Left ventricle myocardium superior (tissue), 1 donor: ENCODE data around the gene DHRSX. TPM values are rescaled to one million over a fixed set of nuclear protein-coding genes. Genes with fewer than 3 reads are reported as not detected.
"Not testable (repeated sequence)": the region's sequence is repeated elsewhere in the genome, so short reads cannot be mapped to it uniquely, and the experiment has no call there.

Experiments used
- ATAC-seq: fragments of 200-7000 bp; cut with Tn5 transposase; one replicate; pipeline ENCODE4 v1.9.1; 2020; ENCODE audit warnings: mild to moderate bottlenecking, moderate library complexity
- DNase-seq: peaks from one replicate; pipeline ENCODE4 v3.0.0-alpha.2; 2020
- intact Hi-C: fragments of 100-400 bp; cut with micrococcal nuclease; formaldehyde crosslinking; loops from one replicate; pipeline ENCODE4 v1.11.0; 2022
- total RNA-seq: library from RNA; stranded (reverse); fragmentation: NEBNext Ultra II Directional; extraction: Animal tissue kit (Norgen Biotek cat#: 25700); gene quantifications from one replicate; pipeline ENCODE4 v1.2.1, GENCODE V29; 2021
- donor health status: DM: no; HTN: yes; CAD: no; lungs with severe emphysema.

DHRSX gene
- total RNA-seq, 1 donor from 2014 or later: 38.4 TPM

DNA sequence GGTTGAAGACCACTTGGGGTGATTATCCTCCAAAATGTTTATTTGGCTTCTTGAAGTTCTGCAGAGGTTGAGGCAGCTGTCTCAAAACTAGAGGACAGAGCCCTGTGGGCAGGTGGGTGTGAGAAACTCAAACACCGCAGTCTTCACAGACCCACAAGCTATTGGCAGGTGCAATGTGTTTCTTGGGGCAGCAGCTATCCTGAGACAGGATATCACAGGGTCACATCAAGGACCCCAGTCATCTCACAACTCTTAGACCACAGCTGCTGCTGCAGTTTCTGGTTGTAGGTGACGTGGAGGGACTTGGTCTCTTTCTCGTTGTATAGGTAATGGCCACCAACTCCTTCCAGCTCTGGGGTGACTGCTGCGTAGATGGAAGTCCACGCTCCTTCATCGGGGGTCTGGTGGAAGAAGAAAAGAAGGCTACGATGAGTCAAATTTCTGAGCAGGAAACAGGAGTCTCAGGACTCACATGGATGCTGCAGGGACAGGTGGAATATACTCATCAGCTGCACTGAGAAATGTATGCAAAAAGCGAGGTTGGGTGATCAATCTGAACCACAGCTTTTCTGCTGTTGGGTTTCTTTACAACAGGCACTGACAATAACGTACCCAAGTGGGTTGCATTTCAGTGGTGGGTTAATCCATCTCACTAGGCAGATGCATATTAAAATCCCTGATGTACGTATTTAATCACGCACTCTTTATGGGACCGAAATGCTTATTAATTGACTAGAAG lies 279.8 kb downstream of the DHRSX start:
- ATAC-seq (no peak), DNase-seq (no peak)
- intact Hi-C loops: no loop called here

DNA sequence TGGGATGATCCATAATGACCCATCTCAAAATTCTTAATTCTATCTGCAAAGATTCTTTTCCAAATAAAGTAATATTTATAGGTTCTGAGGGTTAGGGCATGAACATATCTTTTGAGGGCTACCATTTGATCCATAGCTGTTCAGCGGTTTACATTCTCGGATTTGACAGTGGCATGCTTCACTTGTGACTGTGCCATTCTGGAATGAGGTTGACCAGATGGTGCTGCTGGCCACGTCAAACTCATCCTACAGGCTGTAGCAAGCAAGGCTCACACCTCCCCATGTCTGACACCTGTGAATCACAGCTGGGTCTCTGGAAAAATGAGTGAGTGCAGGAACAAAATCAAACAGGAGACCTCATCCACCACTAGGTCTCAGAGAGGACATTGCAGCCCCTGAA lies 280.5 kb downstream of the DHRSX start:
- ATAC-seq: no peak
- no peak for DNase-seq
- intact Hi-C loops: no loop called here

DNA sequence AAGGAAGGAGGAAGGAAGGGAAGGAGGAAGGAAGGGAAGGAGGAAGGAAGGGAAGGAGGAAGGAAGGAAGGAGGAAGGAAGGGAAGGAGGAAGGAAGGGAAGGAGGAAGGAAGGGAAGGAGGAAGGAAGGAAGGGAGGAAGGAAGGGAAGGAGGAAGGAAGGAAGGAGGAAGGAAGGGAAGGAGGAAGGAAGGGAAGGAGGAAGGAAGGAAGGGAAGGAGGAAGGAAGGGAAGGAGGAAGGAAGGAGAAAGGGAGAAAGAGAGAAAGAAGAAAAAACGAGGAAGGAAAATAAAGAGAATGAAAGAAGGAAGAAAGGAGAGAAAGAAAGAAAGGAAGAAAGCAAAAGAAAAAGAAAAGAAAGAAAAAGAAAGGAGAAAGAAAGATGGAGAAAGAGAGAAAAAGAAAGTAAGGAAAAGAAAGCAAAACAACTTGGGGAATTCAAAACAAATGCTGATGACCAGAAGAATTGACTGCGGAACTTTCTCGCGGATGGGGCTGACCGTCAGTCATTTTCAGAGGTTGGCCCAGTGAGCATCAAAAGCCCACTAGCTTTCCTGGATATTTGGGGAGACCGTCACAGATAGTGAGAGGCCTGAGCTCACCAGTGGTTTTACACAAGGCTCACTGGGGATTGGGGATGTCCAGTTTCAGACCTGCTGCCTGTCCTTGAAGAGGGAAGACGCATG lies 286.5 kb downstream of the DHRSX start:
- DNase-seq, intact Hi-C loops, ATAC-seq: not testable (repeated sequence)

DNA sequence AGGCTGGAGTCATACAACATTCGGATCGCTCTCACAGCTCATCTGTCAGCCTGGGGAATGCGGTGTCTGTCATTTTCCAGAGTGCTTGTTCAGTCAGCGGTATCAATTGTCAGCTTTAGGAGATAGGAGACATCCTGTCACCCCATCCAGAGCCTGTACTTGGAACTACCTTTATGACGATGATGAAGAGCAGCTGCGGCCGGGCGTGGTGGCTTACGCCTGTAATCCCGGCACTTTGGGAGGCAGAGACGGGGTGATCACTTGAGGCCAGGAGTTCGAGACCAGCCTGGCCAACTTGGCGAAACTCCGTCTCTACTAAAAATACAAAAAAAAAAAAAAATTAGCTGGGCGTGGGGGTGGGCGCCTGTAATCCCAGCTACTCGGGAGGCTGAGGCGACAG lies 289.1 kb downstream of the DHRSX start:
- ATAC-seq, intact Hi-C loops, DNase-seq: not testable (repeated sequence)

- no peak for ATAC-seq
- DNase-seq: no peak
- intact Hi-C loops: no loop called here
These were observed 307.5 kb downstream of the DHRSX start for GRCh38 chrX:2193273-2193592.

- ATAC-seq: no peak
- intact Hi-C loops: no loop called here
- no peak for DNase-seq
These were observed 308.0 kb downstream of the DHRSX start for GRCh38 chrX:2192584-2193272.

GRCh38 chrX:2188840-2189239 lies 311.9 kb downstream of the DHRSX start:
- DNase-seq: no peak
- ATAC-seq: no peak
- intact Hi-C loops: no loop called here

GRCh38 chrX:2188330-2188792 lies 312.4 kb downstream of the DHRSX start:
- DNase-seq (no peak), ATAC-seq (no peak)
- intact Hi-C loops: no loop called here

DNA sequence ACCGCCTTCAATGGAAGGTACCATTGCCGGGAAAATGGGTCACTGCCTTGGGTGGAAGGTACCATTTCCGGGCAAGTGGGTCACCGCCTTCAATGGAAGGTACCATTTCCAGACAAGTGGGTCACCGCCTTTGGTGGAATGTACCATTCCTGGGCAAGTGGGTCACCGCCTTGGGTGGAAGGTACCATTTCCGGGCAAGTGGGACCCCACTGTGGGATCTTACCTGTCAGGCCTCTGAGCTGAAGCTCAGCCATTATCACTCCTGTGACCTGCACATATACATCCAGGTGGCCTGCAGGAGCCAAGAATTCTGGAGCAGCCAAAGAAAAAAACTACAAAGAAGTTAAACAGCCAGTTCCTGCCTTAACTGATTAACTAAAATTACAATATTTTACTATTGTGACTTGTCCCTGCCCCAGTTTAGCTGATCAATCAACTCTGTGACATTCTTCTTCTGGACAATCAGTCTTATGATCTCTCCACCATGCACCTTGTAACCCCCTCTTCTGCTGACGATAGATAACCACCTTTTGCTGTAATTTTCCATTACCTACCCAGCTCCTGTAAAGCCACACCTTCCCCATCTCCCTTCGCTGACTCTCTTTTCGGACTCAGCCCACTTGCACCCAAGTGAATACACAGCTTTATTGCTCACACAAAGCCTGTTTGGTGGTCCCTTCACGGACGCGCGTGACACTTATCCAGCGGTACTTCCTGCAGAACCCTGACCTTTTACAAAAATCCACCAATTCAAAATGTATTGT lies 313.2 kb downstream of the DHRSX start:
- DNase-seq (no peak), ATAC-seq (no peak)
- intact Hi-C loops: no loop called here

DNA sequence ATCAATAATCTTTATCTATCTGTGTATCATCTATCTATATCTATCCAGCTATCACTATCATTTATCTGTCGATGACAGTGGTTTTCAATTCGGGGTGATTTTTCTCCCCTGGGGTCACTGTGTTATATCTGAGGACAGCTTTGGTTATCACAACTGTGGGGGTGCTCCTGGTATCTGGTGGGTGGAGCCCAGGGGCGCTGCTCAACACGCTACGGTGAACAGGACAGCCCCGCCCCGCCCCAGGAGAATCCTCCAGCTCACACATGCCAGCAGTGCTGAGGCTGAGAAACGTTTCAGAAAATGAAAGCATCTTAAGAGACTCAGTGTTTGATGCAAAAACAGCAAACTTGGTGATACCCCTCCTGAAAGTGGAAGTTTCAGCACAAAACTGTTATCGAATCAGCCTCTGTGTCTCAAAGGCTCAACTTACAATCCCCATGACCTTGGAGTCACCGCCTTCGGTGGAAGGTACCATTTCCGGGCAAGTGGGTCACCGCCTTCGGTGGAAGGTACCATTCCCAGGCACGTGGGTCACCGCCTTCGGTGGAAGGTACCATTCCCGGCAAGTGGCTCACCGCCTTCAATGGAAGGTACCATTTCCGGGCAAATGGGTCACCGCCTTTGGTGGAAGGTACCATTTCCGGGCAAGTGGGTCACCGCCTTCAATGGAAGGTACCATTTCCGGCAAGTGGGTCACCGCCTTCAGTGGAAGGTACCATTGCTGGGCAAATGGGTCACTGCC lies 315.3 kb downstream of the DHRSX start:
- DNase-seq (no peak), ATAC-seq (no peak)
- intact Hi-C loops: no loop called here

GRCh38 chrX:2184089-2184488 lies 316.7 kb downstream of the DHRSX start:
- ATAC-seq (no peak), DNase-seq (no peak)

DNA sequence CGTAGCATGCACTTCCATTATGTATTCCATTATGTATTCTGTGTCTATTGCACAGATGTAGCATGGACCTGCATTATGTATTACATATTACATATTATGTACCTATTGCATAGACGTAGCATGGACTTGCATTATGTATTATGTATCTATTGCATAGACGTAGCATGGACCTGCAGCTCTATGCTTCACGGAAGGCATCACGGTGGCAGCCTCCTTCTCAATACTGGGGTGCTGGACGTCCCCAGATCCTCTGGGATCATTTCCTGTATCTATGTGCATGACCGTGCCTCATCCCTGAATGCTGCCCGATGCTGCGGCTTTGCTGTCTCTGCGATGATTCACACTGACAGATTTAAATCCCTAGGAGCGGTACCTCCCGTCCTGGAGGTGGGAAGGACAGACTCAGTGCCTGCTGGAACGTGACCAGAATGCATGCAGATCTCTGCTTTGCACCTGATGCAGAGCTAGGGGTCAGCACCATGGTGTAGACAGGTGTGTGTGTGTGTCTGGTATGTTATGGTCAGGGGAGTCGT lies 317.5 kb downstream of the DHRSX start:
- intact Hi-C loops: no loop called here
- ATAC-seq (no peak), DNase-seq (no peak)

More at GRCh38 chrX:2184089-2184488, 316.7 kb downstream of the DHRSX start:
- intact Hi-C loops: no loop called here

DNA sequence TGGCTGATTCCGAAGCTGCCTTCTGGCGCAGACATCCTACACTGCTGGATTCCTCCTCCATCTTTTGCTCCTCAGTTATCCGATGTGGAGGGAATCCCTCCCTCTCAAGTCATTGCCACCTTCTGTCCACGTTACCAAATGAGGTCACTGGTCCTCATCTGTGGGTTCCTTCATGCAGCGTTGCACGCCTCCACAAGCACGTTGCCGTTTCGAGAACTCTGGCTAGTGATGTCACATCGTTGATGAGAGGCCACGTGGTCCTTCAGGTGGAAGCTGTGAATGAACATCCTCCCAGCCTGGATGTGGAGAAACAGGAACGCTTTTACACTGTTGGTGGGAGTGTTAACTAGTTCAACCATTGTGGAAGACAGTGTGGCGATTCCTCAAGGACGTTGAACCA lies 323.2 kb downstream of the DHRSX start:
- intact Hi-C loops: no loop called here
- ATAC-seq: no peak
- no peak for DNase-seq

DNA sequence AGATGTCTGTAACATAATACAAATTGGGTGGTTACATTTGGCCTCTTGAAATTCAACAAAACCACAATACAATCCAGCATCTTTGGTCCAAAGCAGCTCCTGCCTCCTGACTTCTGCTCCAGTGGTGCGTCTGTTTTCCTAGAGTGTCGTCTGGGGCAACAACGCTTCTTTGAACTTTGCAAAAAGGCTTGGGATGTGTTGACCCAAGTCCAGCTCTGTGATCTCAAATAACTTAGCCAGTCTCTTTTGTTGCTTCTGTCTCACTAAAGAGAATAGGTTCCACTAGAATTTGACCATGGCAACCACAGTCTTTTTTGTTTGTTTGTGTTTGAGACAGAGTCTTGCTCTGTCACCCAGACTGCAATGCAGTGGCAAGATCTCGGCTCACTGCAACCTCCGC lies 324.0 kb downstream of the DHRSX start:
- ATAC-seq (no peak), DNase-seq (no peak)
- intact Hi-C loops: no loop called here

DNA sequence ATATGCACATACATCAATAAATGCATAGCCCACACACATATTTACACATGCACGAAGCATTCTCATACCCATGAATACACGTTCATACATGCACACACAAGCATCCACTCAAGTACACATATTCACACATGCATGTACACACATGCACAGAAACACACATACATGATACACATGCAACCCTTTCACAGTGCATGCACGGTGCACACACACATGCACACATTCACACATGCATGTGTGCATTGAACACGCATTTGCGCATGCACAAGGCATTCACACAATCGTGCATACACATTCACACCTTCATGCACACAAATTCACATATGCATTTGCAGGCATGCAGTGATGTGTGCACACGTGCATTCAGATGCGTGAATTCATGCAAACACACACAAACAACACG lies 324.5 kb downstream of the DHRSX start:
- no peak for ATAC-seq
- no peak for DNase-seq
- intact Hi-C loops: no loop called here

DNA sequence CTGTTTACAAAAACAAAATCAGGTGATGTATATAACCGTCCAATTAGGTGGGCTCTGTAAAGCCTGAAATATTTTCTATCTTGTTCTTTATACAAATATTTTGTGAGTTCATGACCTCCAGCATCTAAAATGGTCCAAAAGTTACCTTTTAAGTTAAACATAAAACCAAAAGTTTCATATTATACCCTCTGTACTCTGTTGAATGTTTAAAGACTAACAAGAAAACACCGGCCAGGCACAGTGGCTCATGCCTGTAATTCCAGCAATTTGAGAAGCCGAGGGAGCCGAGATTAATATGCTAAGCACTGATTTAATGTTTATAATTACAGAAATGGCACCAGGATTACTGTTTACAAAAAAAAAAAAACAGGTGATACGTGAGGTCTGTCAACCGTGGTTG lies 328.4 kb downstream of the DHRSX start:
- no peak for DNase-seq
- intact Hi-C loops: no loop called here
- no peak for ATAC-seq
